Lower leg skin (tissue), 4 donors: ENCODE measurements around the gene ERC2. TPM values are rescaled to one million over a fixed set of nuclear protein-coding genes. Genes with fewer than 3 reads are reported as not detected.

Experiments
- DNase-seq, 2 donors: peaks; one replicate each; pipeline ENCODE4 v3.0.0-alpha.2; 2019; ENCODE audit warnings: low spot score in 2 of 2
- H3K4me3 ChIP-seq: fragments of 200-600 bp; sonication (generic); 2 replicates; pipeline ENCODE4 v1.5.1; 2017; ENCODE audit warnings: mild to moderate bottlenecking, low read depth; ENCODE audit not compliant: poor library complexity, severe bottlenecking
- POLR2A ChIP-seq, 2 donors: fragments of 450-650 bp; IDR thresholded peaks; one replicate each; pipeline ENCODE4 v1.6.1; 2016 to 2017; ENCODE audit warnings: antibody characterized with exemption in 2 of 2, mild to moderate bottlenecking in 1 of 2, moderate library complexity in 1 of 2
- WGBS, 2 donors: methylation state at CpG; one replicate each; pipeline ENCODE4 v1.1.5; 2018; 5-methylcytosine and 5-hydroxymethylcytosine counted together
- intact Hi-C: fragments of 100-400 bp; cut with DNase I; formaldehyde crosslinking; loops from one replicate; pipeline ENCODE4 v1.15.0; 2023; ENCODE audit warnings: low total_unique reads
- total RNA-seq, 4 donors: library from RNA; depleted of rRNA; stranded (reverse); fragments of >200 nt; gene quantifications; one replicate each; pipeline ENCODE4 v1.1.0, GENCODE V29; 2016
- TF ChIP-seq, protein P1 (sequence below), 3 donors: fragments of 450-650 bp; IDR thresholded peaks; one replicate each; pipeline ENCODE4 v1.5.1; 2016; ENCODE audit warnings: antibody characterized with exemption in 3 of 3, mild to moderate bottlenecking in 3 of 3, moderate library complexity in 2 of 3

Gene ERC2
- total RNA-seq, 4 donors from 2014 or later, result 0.23 to 1.3 (median 0.42) TPM; not detected in 1

- DNase-seq, result no peak
- intact Hi-C loops, result no loop called here
- TF ChIP-seq, protein P1, sequence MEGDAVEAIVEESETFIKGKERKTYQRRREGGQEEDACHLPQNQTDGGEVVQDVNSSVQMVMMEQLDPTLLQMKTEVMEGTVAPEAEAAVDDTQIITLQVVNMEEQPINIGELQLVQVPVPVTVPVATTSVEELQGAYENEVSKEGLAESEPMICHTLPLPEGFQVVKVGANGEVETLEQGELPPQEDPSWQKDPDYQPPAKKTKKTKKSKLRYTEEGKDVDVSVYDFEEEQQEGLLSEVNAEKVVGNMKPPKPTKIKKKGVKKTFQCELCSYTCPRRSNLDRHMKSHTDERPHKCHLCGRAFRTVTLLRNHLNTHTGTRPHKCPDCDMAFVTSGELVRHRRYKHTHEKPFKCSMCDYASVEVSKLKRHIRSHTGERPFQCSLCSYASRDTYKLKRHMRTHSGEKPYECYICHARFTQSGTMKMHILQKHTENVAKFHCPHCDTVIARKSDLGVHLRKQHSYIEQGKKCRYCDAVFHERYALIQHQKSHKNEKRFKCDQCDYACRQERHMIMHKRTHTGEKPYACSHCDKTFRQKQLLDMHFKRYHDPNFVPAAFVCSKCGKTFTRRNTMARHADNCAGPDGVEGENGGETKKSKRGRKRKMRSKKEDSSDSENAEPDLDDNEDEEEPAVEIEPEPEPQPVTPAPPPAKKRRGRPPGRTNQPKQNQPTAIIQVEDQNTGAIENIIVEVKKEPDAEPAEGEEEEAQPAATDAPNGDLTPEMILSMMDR (IDR thresholded peaks at IDR 0.05), result no peak
- TF ChIP-seq POLR2A (IDR thresholded peaks at IDR 0.05), result no peak
- 86 to 92% methylated on average over 6 of the region's 6 CpGs for WGBS, 2 donors
- H3K4me3 ChIP-seq, result no peak overlapping the region
Measured at GRCh38 chr3:55815262-55815661, 653.0 kb downstream of the ERC2 start.

DNA sequence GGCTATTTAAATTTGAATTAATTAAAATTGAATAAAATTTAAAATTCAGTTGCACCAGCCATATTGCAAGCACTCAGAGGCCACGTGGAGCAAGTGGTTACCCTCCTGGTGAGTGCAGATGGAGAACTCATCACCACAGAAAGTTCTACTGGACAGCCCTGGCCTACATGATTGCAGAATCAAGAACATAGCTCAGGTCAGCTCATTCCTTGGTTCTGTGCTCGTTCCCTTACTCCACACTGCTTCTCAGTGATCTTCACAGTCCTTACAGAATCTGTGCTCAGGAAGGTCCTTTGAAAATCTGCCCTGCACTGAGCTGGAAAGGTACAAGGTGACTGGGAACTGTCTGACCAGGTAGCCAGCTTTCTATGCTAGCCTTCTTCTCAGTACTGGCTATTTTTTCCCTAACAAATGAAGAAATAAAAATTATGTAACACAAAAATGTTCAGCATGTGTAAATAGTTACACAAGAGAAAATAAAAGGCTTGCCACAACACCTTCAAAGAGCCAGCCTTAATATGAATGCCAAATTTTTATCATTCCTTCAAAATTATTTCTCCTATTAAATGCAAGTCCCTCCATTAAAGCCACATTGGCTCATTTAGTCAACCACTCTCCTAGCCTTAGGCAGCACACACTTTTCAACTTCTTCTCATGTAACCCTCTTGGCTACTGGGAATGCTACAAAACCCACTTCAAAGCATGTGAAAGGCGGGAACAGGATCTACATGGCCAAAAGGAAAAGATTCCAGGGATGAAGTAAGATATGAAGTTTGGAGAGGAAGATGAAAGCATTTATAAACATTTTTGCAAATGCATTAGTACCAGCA lies 654.8 kb downstream of the ERC2 start:
- no peak overlapping the region for H3K4me3 ChIP-seq
- no peak for DNase-seq
- TF ChIP-seq, protein P1 (IDR thresholded peaks at IDR 0.05), result no peak
- no peak for TF ChIP-seq POLR2A (IDR thresholded peaks at IDR 0.05)
- intact Hi-C loops, result no loop called here
- WGBS, 2 donors, result 53 to 74% methylated on average over 3 of the region's 3 CpGs

GRCh38 chr3:55812394-55813013 lies 655.8 kb downstream of the ERC2 start:
- DNase-seq, result no peak
- TF ChIP-seq POLR2A (IDR thresholded peaks at IDR 0.05), result no peak
- TF ChIP-seq, protein P1 (IDR thresholded peaks at IDR 0.05), result no peak
- intact Hi-C loops, result no loop called here
- 85 to 89% methylated on average over 5 of the region's 5 CpGs for WGBS, 2 donors
- no peak overlapping the region for H3K4me3 ChIP-seq

DNA sequence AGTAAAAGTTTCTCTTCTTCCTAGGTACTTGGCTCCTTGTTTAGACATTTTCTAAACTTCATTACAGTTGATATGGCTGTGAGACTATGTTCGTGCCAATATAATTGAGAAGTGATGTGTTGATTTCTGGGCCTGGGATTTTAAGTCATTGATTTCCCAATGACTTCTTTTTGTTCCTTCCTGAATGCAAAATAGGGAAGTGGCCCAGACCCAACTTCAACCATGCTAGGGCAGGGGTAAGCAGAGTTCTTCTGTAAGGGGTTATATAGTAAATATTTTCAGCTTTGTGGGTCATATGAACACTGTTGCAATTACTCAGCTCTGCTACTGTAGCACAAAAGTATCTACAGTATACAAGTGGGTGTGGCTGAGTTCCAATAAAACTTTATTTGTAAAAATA lies 661.1 kb downstream of the ERC2 start:
- no peak for TF ChIP-seq POLR2A (IDR thresholded peaks at IDR 0.05)
- TF ChIP-seq, protein P1 (IDR thresholded peaks at IDR 0.05), result no peak
- DNase-seq, result no peak
- no peak overlapping the region for H3K4me3 ChIP-seq
- 85 to 87% methylated on average over 1 of the region's 1 CpG for WGBS, 2 donors
- intact Hi-C loops, result no loop called here

GRCh38 chr3:55805169-55805568 lies 663.1 kb downstream of the ERC2 start:
- intact Hi-C loops, result no loop called here
- H3K4me3 ChIP-seq, result no peak overlapping the region
- 67 to 82% methylated on average over 2 of the region's 2 CpGs for WGBS, 2 donors
- no peak for DNase-seq
- TF ChIP-seq, protein P1 (IDR thresholded peaks at IDR 0.05), result no peak
- TF ChIP-seq POLR2A (IDR thresholded peaks at IDR 0.05), result no peak
